Measurements from ENCODE around the gene CENPP. TPM values are rescaled to one million over a fixed set of nuclear protein-coding genes. Genes with fewer than 3 reads are reported as not detected.

CENPP gene
- total RNA-seq, 1 donor from 2014 or later: 7.7 TPM

- peaks cover 6% of the 10 kb centered on the region for H3K36me3 Mint-ChIP-seq (ENCODE audit: low read depth)
- no peaks in the 10 kb centered on the region for H3K27me3 Mint-ChIP-seq (ENCODE audit: low read depth)
- DNase-seq (ENCODE audit: low spot score): no peak
- H3K27ac Mint-ChIP-seq (ENCODE audit: unreplicated experiment): no peak overlapping the region
- H3K9me3 Mint-ChIP-seq (ENCODE audit: low read depth): peaks cover 7% of the 10 kb centered on the region
- no peak for TF ChIP-seq CTCF (IDR thresholded peaks at IDR 0.05)
- no peak overlapping the region for H3K4me3 Mint-ChIP-seq (ENCODE audit: unreplicated experiment)
- H3K4me1 Mint-ChIP-seq (ENCODE audit: low read depth): peaks cover 20% of the 10 kb centered on the region
These were observed 72.1 kb downstream of the CENPP start for GRCh38 chr9:92397853-92398252.

GRCh38 chr9:92402360-92402759 lies 76.6 kb downstream of the CENPP start:
- no peak for TF ChIP-seq CTCF (IDR thresholded peaks at IDR 0.05)
- H3K4me3 Mint-ChIP-seq (ENCODE audit: unreplicated experiment): no peak overlapping the region
- H3K27ac Mint-ChIP-seq (ENCODE audit: unreplicated experiment): no peak overlapping the region
- no peaks in the 10 kb centered on the region for H3K27me3 Mint-ChIP-seq (ENCODE audit: low read depth)
- H3K4me1 Mint-ChIP-seq (ENCODE audit: low read depth): peaks cover 43% of the 10 kb centered on the region
- peaks cover 7% of the 10 kb centered on the region for H3K9me3 Mint-ChIP-seq (ENCODE audit: low read depth)
- H3K36me3 Mint-ChIP-seq (ENCODE audit: low read depth): peaks cover 4% of the 10 kb centered on the region
- DNase-seq (ENCODE audit: low spot score): no peak

GRCh38 chr9:92402826-92403745 lies 77.3 kb downstream of the CENPP start:
- peak overlapping the region; percentile 17 for H3K27ac Mint-ChIP-seq (ENCODE audit: unreplicated experiment)
- TF ChIP-seq CTCF (IDR thresholded peaks at IDR 0.05): no peak
- no peak for DNase-seq (ENCODE audit: low spot score)
- peak overlapping the region; percentile 56 for H3K4me3 Mint-ChIP-seq (ENCODE audit: unreplicated experiment)
- no peaks in the 10 kb centered on the region for H3K36me3 Mint-ChIP-seq (ENCODE audit: low read depth)
- peaks cover 3% of the 10 kb centered on the region for H3K9me3 Mint-ChIP-seq (ENCODE audit: low read depth)
- no peaks in the 10 kb centered on the region for H3K27me3 Mint-ChIP-seq (ENCODE audit: low read depth)
- H3K4me1 Mint-ChIP-seq (ENCODE audit: low read depth): peaks cover 47% of the 10 kb centered on the region

GRCh38 chr9:92404042-92404836 lies 78.5 kb downstream of the CENPP start, which contains the start of gene OGN:
TSS of gene OGN (minus strand) at chr9:92404578. CDS start at chr9:92403407, 1,171 bp downstream.
- H3K27ac Mint-ChIP-seq (ENCODE audit: unreplicated experiment): peak within 1 kb of the TSS; percentile 71
- DNase-seq (ENCODE audit: low spot score): no peak
- peak within 1 kb of the TSS; percentile 56 for H3K4me3 Mint-ChIP-seq (ENCODE audit: unreplicated experiment)
- peaks cover 59% of the 10 kb centered on the region for H3K4me1 Mint-ChIP-seq (ENCODE audit: low read depth)
- no peaks in the 10 kb centered on the region for H3K27me3 Mint-ChIP-seq (ENCODE audit: low read depth)
- peaks cover 3% of the 10 kb centered on the region for H3K9me3 Mint-ChIP-seq (ENCODE audit: low read depth)
- no peak for TF ChIP-seq CTCF (IDR thresholded peaks at IDR 0.05)
- H3K36me3 Mint-ChIP-seq (ENCODE audit: low read depth): no peaks in the 10 kb centered on the region

- no peak for DNase-seq (ENCODE audit: low spot score)
- no peaks in the 10 kb centered on the region for H3K27me3 Mint-ChIP-seq (ENCODE audit: low read depth)
- peaks cover 3% of the 10 kb centered on the region for H3K9me3 Mint-ChIP-seq (ENCODE audit: low read depth)
- no peak for TF ChIP-seq CTCF (IDR thresholded peaks at IDR 0.05)
- H3K4me3 Mint-ChIP-seq (ENCODE audit: unreplicated experiment): no peak overlapping the region
- H3K4me1 Mint-ChIP-seq (ENCODE audit: low read depth): peaks cover 67% of the 10 kb centered on the region
- H3K36me3 Mint-ChIP-seq (ENCODE audit: low read depth): no peaks in the 10 kb centered on the region
- H3K27ac Mint-ChIP-seq (ENCODE audit: unreplicated experiment): peak overlapping the region; percentile 3
These were observed 80.1 kb downstream of the CENPP start for GRCh38 chr9:92405818-92406217.
